GM19239 (cell line): ENCODE results near the gene NUP93.
"Not testable (repeated sequence)": the region's sequence is repeated elsewhere in the genome, so short reads cannot be mapped to it uniquely, and the experiment has no call there.

Experiments
- DNase-seq: peaks from one replicate; pipeline ENCODE4 v3.0.0; 2011; ENCODE audit warnings: low spot score; ENCODE audit not compliant: insufficient read length
- FAIRE-seq: peaks from 2 replicates; lab custom pipeline; 2011; peaks lifted over from hg19 to GRCh38; lab: Jason Lieb, UNC

Gene NUP93

GRCh38 chr16:56739378-56739777 is 9.4 kb downstream of the NUP93 start:
- not testable (repeated sequence) for FAIRE-seq, DNase-seq

- no peak for DNase-seq
- no peak for FAIRE-seq
Observed at GRCh38 chr16:56741399-56741798, 11.5 kb downstream of the NUP93 start.

- no peak for FAIRE-seq
Observed at GRCh38 chr16:56742030-56742984, 12.4 kb downstream of the NUP93 start.

GRCh38 chr16:56743840-56744239 is 13.9 kb downstream of the NUP93 start:
- FAIRE-seq, result no peak
- no peak for DNase-seq

More at GRCh38 chr16:56742030-56742984, 12.4 kb downstream of the NUP93 start:
- no peak for DNase-seq

- FAIRE-seq, result no peak
- no peak for DNase-seq
Observed at GRCh38 chr16:56744996-56745640, 15.2 kb downstream of the NUP93 start.

GRCh38 chr16:56747486-56748045 is 17.6 kb downstream of the NUP93 start:
- FAIRE-seq, result no peak
- no peak for DNase-seq

- FAIRE-seq, result no peak
Observed at GRCh38 chr16:56748191-56748590, 18.3 kb downstream of the NUP93 start.

GRCh38 chr16:56748826-56749225 is 18.9 kb downstream of the NUP93 start:
- FAIRE-seq (no peak), DNase-seq (no peak)

More at GRCh38 chr16:56748191-56748590, 18.3 kb downstream of the NUP93 start:
- no peak for DNase-seq

- no peak for FAIRE-seq
Observed at GRCh38 chr16:56749672-56750491, 20.0 kb downstream of the NUP93 start.

GRCh38 chr16:56753410-56753809 is 23.5 kb downstream of the NUP93 start:
- FAIRE-seq, result no peak

More at GRCh38 chr16:56749672-56750491, 20.0 kb downstream of the NUP93 start:
- DNase-seq, result no peak

GRCh38 chr16:56755038-56755437 is 25.1 kb downstream of the NUP93 start:
- no peak for DNase-seq
- no peak for FAIRE-seq

More at GRCh38 chr16:56753410-56753809, 23.5 kb downstream of the NUP93 start:
- no peak for DNase-seq

GRCh38 chr16:56758432-56758831 is 28.5 kb downstream of the NUP93 start:
- DNase-seq (no peak), FAIRE-seq (no peak)

- no peak for DNase-seq
- FAIRE-seq, result no peak
Observed at GRCh38 chr16:56758930-56759329, 29.0 kb downstream of the NUP93 start.

- DNase-seq (no peak), FAIRE-seq (no peak)
Observed at GRCh38 chr16:56763291-56763916, 33.5 kb downstream of the NUP93 start.

GRCh38 chr16:56764835-56765234 is 34.9 kb downstream of the NUP93 start:
- DNase-seq, result no peak
- no peak for FAIRE-seq

- DNase-seq (no peak), FAIRE-seq (no peak)
Observed at GRCh38 chr16:56765949-56766348, 36.0 kb downstream of the NUP93 start.

GRCh38 chr16:56767024-56767423 is 37.1 kb downstream of the NUP93 start:
- no peak for DNase-seq
- no peak for FAIRE-seq

GRCh38 chr16:56769677-56770076 is 39.7 kb downstream of the NUP93 start:
- FAIRE-seq (no peak), DNase-seq (no peak)

GRCh38 chr16:56771558-56772279 is 41.8 kb downstream of the NUP93 start:
- peak; percentile 4 for DNase-seq
- no peak for FAIRE-seq
